Gastroesophageal sphincter (tissue), 4 donors: ENCODE results near the gene C18orf32. TPM values are rescaled to one million over a fixed set of nuclear protein-coding genes. Genes with fewer than 3 reads are reported as not detected.

Experiments
- ATAC-seq: fragments of 150-250 bp; one replicate; pipeline ENCODE4 v1.9.1; 2016; ENCODE audit warnings: mild to moderate bottlenecking, moderate library complexity
- H3K27ac ChIP-seq, 4 donors: fragments of 200-600 bp; sonication (generic) in 3 of 4; 1 replicate in 3 of 4; 2 replicates in 1 of 4; pipeline ENCODE4 v1.5.1; 2016 to 2019
- H3K27me3 ChIP-seq: fragments of 200-600 bp; sonication (generic); one replicate; pipeline ENCODE4 v1.5.1; 2019
- H3K36me3 ChIP-seq, 2 donors: fragments of 200-600 bp; sonication (generic); one replicate each; pipeline ENCODE4 v1.5.1; 2019; ENCODE audit warnings: control low read depth in 1 of 2
- H3K4me1 ChIP-seq, 3 donors: fragments of 200-600 bp; sonication (generic); 1 replicate in 2 of 3; 2 replicates in 1 of 3; pipeline ENCODE4 v1.5.1; 2016 to 2019; ENCODE audit warnings: control low read depth in 2 of 3
- H3K4me3 ChIP-seq, 2 donors: fragments of 200-600 bp; sonication (generic); one replicate each; pipeline ENCODE4 v1.5.1; 2019; ENCODE audit warnings: mild to moderate bottlenecking in 1 of 2, moderate library complexity in 1 of 2
- H3K9me3 ChIP-seq, 3 donors: fragments of 200-600 bp; sonication (generic); one replicate each; pipeline ENCODE4 v1.5.1; 2017 to 2019; ENCODE audit warnings: control low read depth in 2 of 3
- EP300 ChIP-seq: sonication (generic); formaldehyde crosslinking; IDR thresholded peaks from one replicate; pipeline ENCODE4 v1.6.1; 2017; ENCODE audit warnings: antibody characterized with exemption, mild to moderate bottlenecking
- POLR2A ChIP-seq, 2 donors: fragments of 450-650 bp; IDR thresholded peaks; one replicate each; pipeline ENCODE4 v1.6.1; 2017; ENCODE audit warnings: antibody characterized with exemption in 2 of 2, mild to moderate bottlenecking in 2 of 2, moderate library complexity in 1 of 2
- POLR2AphosphoS5 ChIP-seq: sonication (generic); formaldehyde crosslinking; IDR thresholded peaks from one replicate; pipeline ENCODE4 v1.6.1; 2017; ENCODE audit warnings: antibody characterized with exemption
- WGBS, 2 donors: methylation state at CpG; one replicate each; pipeline ENCODE4 v1.1.5; 2018; ENCODE audit warnings: low coverage in 1 of 2; 5-methylcytosine and 5-hydroxymethylcytosine counted together
- total RNA-seq, 4 donors: library from RNA; depleted of rRNA; stranded (reverse); fragments of >200 nt; gene quantifications; one replicate each; pipeline ENCODE4 v1.1.0, GENCODE V29; 2016
- TF ChIP-seq, protein P1 (sequence below), 4 experiments: fragments of 200-600 bp in 2 of 4; fragments of 450-650 bp in 2 of 4; sonication (generic) in 1 of 4; IDR thresholded peaks; one replicate each; pipeline ENCODE4 v1.5.1; 2017 to 2019; ENCODE audit warnings: antibody characterized with exemption in 4 of 4, mild to moderate bottlenecking in 2 of 4, moderate library complexity in 2 of 4

Gene C18orf32
- total RNA-seq, result 10 to 100 TPM; 38.9 to 64.0 (median 48.2) TPM

GRCh38 chr18:49486953-49487710, at the start of gene C18orf32:
C18orf32 (minus strand) TSS chr18:49487234; CDS start chr18:49483748, 3,486 bp downstream.
- peak; percentile 99 for ATAC-seq
- no peaks in the 10 kb centered on the region for H3K27me3 ChIP-seq
- no peaks in the 10 kb centered on the region for H3K9me3 ChIP-seq
- peaks cover 4 to 62% (median 12%) of the 10 kb centered on the region in 3 donors for H3K4me1 ChIP-seq
- peaks cover 5 to 54% of the 10 kb centered on the region in 2 donors for H3K36me3 ChIP-seq
- TF ChIP-seq POLR2AphosphoS5, result peak; percentile 96
- peak; percentile 96 for TF ChIP-seq POLR2A (IDR thresholded peaks at IDR 0.05)
- TF ChIP-seq, protein P1, sequence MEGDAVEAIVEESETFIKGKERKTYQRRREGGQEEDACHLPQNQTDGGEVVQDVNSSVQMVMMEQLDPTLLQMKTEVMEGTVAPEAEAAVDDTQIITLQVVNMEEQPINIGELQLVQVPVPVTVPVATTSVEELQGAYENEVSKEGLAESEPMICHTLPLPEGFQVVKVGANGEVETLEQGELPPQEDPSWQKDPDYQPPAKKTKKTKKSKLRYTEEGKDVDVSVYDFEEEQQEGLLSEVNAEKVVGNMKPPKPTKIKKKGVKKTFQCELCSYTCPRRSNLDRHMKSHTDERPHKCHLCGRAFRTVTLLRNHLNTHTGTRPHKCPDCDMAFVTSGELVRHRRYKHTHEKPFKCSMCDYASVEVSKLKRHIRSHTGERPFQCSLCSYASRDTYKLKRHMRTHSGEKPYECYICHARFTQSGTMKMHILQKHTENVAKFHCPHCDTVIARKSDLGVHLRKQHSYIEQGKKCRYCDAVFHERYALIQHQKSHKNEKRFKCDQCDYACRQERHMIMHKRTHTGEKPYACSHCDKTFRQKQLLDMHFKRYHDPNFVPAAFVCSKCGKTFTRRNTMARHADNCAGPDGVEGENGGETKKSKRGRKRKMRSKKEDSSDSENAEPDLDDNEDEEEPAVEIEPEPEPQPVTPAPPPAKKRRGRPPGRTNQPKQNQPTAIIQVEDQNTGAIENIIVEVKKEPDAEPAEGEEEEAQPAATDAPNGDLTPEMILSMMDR (IDR thresholded peaks at IDR 0.05), result no peak
- no peak for TF ChIP-seq EP300
- H3K27ac ChIP-seq, result peak within 1 kb of the TSS; percentile 79 to 97 (median 94)
- peak within 1 kb of the TSS; percentile 65 to 80 for H3K4me3 ChIP-seq
- WGBS, 2 donors, result 6 to 8% methylated on average over 27 to 30 of the region's 69 CpGs

DNA sequence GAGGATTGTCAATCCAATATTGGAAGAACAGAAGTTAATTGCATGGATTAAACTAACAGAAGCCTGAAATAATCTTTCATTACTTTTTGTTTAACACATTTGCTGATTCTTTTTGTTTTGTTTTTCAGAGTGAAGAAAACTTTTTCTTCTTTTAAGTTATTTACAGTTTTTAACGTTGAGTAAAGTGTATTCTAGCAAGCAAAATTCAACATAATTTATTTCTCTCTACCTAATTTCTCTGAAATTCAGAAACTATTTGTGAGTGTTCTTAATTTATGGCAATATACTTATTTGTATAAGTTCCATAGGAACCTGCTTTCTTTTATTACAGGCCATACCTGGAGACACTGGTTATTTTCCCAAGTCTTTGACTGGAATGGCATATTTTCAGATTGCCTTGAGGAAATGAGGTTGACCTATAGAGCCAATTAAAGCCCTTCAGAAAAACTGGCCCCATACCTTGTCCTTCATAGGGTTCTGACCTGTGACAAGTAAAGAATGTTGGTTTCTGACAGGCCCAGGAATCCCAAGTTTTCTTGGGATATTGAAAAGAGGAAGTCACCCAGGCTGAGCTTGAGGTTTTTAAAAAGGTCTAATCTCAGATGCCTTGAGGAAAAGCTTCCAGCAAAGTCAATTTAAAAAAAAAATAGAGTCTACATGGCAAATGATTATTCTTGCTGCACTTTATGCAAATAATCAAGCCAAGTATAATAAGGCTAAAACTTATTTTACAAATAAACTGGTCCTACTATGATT, 48.0 kb upstream of the C18orf32 start:
- no peaks in the 10 kb centered on the region for H3K4me1 ChIP-seq
- 86 to 87% methylated on average over 1 of the region's 1 CpG for WGBS, 2 donors
- no peak for TF ChIP-seq POLR2AphosphoS5
- no peaks in the 10 kb centered on the region for H3K9me3 ChIP-seq
- H3K27ac ChIP-seq, result no peak overlapping the region
- no peaks in the 10 kb centered on the region for H3K27me3 ChIP-seq
- no peaks in the 10 kb centered on the region for H3K36me3 ChIP-seq
- no peak for ATAC-seq
- no peak overlapping the region for H3K4me3 ChIP-seq

DNA sequence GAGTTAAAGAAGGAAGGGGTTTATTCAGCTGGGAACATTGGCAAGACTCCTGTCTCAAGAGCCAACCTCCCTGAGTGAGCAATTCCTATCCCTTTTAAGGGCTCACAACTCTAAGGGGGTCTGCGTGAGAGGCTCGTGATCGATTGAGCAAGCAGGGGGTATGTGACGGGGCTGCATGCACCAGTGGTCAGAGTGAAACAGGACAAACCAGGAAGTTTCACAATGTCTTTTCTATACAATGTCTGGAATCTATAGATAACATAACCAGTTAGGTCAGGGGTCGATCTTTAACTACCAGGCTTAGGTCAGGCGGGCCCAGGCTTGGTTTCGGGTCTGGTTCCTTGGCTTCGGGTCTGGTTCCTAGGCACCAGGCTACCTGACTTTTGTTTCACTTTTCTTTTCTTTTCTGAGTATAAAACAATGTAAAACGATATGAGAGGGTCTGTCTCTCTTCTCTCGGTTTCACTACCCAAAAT, 44.7 kb upstream of the C18orf32 start:
- 80 to 88% methylated on average over 5 to 8 of the region's 10 CpGs for whole genome bisulfite sequencing, 2 donors
- no peaks in the 10 kb centered on the region for H3K9me3 ChIP-seq
- TF ChIP-seq POLR2AphosphoS5 (no peak), POLR2A (IDR thresholded peaks at IDR 0.05) (no peak), EP300 (no peak)
- TF ChIP-seq, protein P1 (IDR thresholded peaks at IDR 0.05), result no peak
- H3K4me3 ChIP-seq, result no peak overlapping the region
- H3K27me3 ChIP-seq, result no peaks in the 10 kb centered on the region
- H3K4me1 ChIP-seq, result no peaks in the 10 kb centered on the region
- H3K27ac ChIP-seq, result no peak overlapping the region
- no peak for ATAC-seq
- H3K36me3 ChIP-seq, result no peaks in the 10 kb centered on the region

DNA sequence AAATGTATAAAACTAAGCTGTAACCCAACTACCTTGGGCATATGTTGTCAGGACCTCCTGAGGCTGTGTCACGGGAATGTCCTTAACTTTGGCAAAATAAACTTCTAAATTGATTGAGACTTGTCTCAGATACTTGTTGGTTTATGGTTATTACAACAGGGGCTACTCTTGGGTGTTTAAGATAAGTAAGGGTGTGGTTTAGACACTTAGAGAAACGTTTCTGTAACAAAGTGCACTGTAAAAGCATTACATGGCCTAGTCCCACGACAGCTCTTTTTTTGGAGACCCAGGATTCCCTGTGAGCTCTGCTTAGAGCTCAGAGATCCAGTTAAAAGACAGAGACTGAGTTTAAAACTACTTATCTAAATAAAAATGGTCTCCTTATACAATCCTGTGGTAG, 42.6 kb upstream of the C18orf32 start:
- TF ChIP-seq EP300, result no peak
- no peak for TF ChIP-seq POLR2A (IDR thresholded peaks at IDR 0.05)
- TF ChIP-seq POLR2AphosphoS5, result no peak
- TF ChIP-seq, protein P1 (IDR thresholded peaks at IDR 0.05), result no peak
- Histone ChIP-seq H3K36me3 (no peaks in the 10 kb centered on the region), H3K27me3 (no peaks in the 10 kb centered on the region), H3K4me3 (no peak overlapping the region), H3K9me3 (no peaks in the 10 kb centered on the region), H3K27ac (no peak overlapping the region), H3K4me1 (no peaks in the 10 kb centered on the region)
- WGBS, 2 donors, result 42 to 79% methylated on average over 2 to 3 of the region's 3 CpGs
- no peak for ATAC-seq

GRCh38 chr18:49527631-49528327, 40.7 kb upstream of the C18orf32 start:
- Histone ChIP-seq H3K36me3 (no peaks in the 10 kb centered on the region), H3K27ac (no peak overlapping the region), H3K4me1 (no peaks in the 10 kb centered on the region), H3K9me3 (no peaks in the 10 kb centered on the region), H3K4me3 (no peak overlapping the region), H3K27me3 (no peaks in the 10 kb centered on the region)
- 48 to 79% methylated on average over 8 of the region's 8 CpGs for WGBS, 2 donors
- no peak for TF ChIP-seq POLR2AphosphoS5
- TF ChIP-seq, protein P1 (IDR thresholded peaks at IDR 0.05), result no peak
- no peak for TF ChIP-seq EP300
- ATAC-seq, result no peak
